Islet of Langerhans (tissue), 1 donor: ENCODE measurements around the gene ZDHHC6.
A peak's percentile ranks its signal among the peaks of the same experiment; 100 is the strongest.
"Not testable (repeated sequence)": the region's sequence is repeated elsewhere in the genome, so short reads cannot be mapped to it uniquely, and the experiment has no call there.

Experiments
- FAIRE-seq: peaks from one replicate; lab custom pipeline; 2011; peaks lifted over from hg19 to GRCh38; lab: Jason Lieb, UNC

Gene ZDHHC6

GRCh38 chr10:112442063-112442462 is 4.7 kb downstream of the ZDHHC6 start:
- FAIRE-seq, result no peak

- FAIRE-seq, result no peak
Observed at GRCh38 chr10:112441520-112441919, 5.2 kb downstream of the ZDHHC6 start.

- no peak for FAIRE-seq
Observed at GRCh38 chr10:112438356-112438755, 8.4 kb downstream of the ZDHHC6 start.

- FAIRE-seq, result peak; percentile 92
Observed at GRCh38 chr10:112434988-112435619, 11.6 kb downstream of the ZDHHC6 start.

GRCh38 chr10:112433136-112433535 is 13.6 kb downstream of the ZDHHC6 start:
- no peak for FAIRE-seq

GRCh38 chr10:112429654-112430230 is 17.0 kb downstream of the ZDHHC6 start:
- FAIRE-seq, result no peak

GRCh38 chr10:112429147-112429546 is 17.6 kb downstream of the ZDHHC6 start:
- FAIRE-seq, result no peak

GRCh38 chr10:112426111-112426510 is 20.6 kb downstream of the ZDHHC6 start:
- FAIRE-seq, result no peak

- FAIRE-seq, result no peak
Observed at GRCh38 chr10:112424651-112425050, 22.1 kb downstream of the ZDHHC6 start.

GRCh38 chr10:112421731-112422130 is 25.0 kb downstream of the ZDHHC6 start:
- FAIRE-seq, result no peak

GRCh38 chr10:112412696-112413095 is 34.0 kb downstream of the ZDHHC6 start:
- no peak for FAIRE-seq

- no peak for FAIRE-seq
Observed at GRCh38 chr10:112409755-112410154, 37.0 kb downstream of the ZDHHC6 start.

GRCh38 chr10:112409299-112409698 is 37.4 kb downstream of the ZDHHC6 start:
- no peak for FAIRE-seq

GRCh38 chr10:112407696-112408095 is 39.0 kb downstream of the ZDHHC6 start:
- no peak for FAIRE-seq

- FAIRE-seq, result not testable (repeated sequence)
Observed at GRCh38 chr10:112406806-112407205, 39.9 kb downstream of the ZDHHC6 start.

- FAIRE-seq, result no peak
Observed at GRCh38 chr10:112404617-112405016, 42.1 kb downstream of the ZDHHC6 start.

- no peak for FAIRE-seq
Observed at GRCh38 chr10:112402917-112403316, 43.8 kb downstream of the ZDHHC6 start.

GRCh38 chr10:112397592-112397991 is 49.1 kb downstream of the ZDHHC6 start:
- no peak for FAIRE-seq

GRCh38 chr10:112395809-112396530 is 50.7 kb downstream of the ZDHHC6 start:
- FAIRE-seq, result no peak

- FAIRE-seq, result no peak
Observed at GRCh38 chr10:112394475-112394875, 52.2 kb downstream of the ZDHHC6 start.

- FAIRE-seq, result no peak
Observed at GRCh38 chr10:112393827-112394226, 52.9 kb downstream of the ZDHHC6 start.

GRCh38 chr10:112393341-112393740 is 53.4 kb downstream of the ZDHHC6 start:
- no peak for FAIRE-seq

- no peak for FAIRE-seq
Observed at GRCh38 chr10:112390125-112390703, 56.5 kb downstream of the ZDHHC6 start.
